Smooth muscle cell (in vitro differentiated cells): ENCODE results near the gene CCL18. TPM values are rescaled to one million over a fixed set of nuclear protein-coding genes. Genes with fewer than 3 reads are reported as not detected.
"Not testable (repeated sequence)": the region's sequence is repeated elsewhere in the genome, so short reads cannot be mapped to it uniquely, and the experiment has no call there.

Source experiments
- DNase-seq: peaks from one replicate; lab custom pipeline; 2025; ENCODE audit not compliant: unreplicated experiment; lab: John Stamatoyannopoulos, UW
- H2AFZ ChIP-seq: fragments of 200-600 bp; sonication (generic); 2 replicates; pipeline ENCODE4 v1.6.0; 2016; ENCODE audit warnings: antibody characterized with exemption, low read depth, mild to moderate bottlenecking
- H3F3A ChIP-seq: fragments of 200-600 bp; sonication (generic); 2 replicates; pipeline ENCODE4 v1.6.0; 2017; ENCODE audit warnings: antibody characterized with exemption, low read depth
- H3K27ac ChIP-seq: fragments of 200-600 bp; sonication (generic); 2 replicates; pipeline ENCODE4 v1.5.1; 2016; ENCODE audit warnings: low read depth, mild to moderate bottlenecking
- H3K27me3 ChIP-seq: fragments of 200-600 bp; sonication (generic); 2 replicates; pipeline ENCODE4 v1.6.1; 2016; ENCODE audit warnings: low read depth, mild to moderate bottlenecking
- H3K36me3 ChIP-seq: fragments of 200-600 bp; sonication (generic); 2 replicates; pipeline ENCODE4 v1.5.1; 2016; ENCODE audit warnings: low read depth
- H3K4me1 ChIP-seq: fragments of 200-600 bp; sonication (generic); 2 replicates; pipeline ENCODE4 v1.5.1; 2016; ENCODE audit warnings: low read depth
- H3K4me2 ChIP-seq: fragments of 200-600 bp; sonication (generic); 2 replicates; pipeline ENCODE4 v1.6.0; 2016; ENCODE audit warnings: mild to moderate bottlenecking
- H3K4me3 ChIP-seq: fragments of 200-600 bp; sonication (generic); 2 replicates; pipeline ENCODE4 v1.5.1; 2016; ENCODE audit warnings: mild to moderate bottlenecking
- H3K79me2 ChIP-seq: fragments of 200-600 bp; sonication (generic); 2 replicates; pipeline ENCODE4 v1.6.0; 2016; ENCODE audit warnings: low read depth, mild to moderate bottlenecking
- H3K9ac ChIP-seq: fragments of 200-600 bp; sonication (generic); 2 replicates; pipeline ENCODE4 v1.6.0; 2016; ENCODE audit warnings: low read depth
- H3K9me3 ChIP-seq: fragments of 200-600 bp; sonication (generic); replicated peaks from 2 replicates; pipeline ENCODE4 v1.5.1; 2016; ENCODE audit warnings: low read depth
- H4K20me1 ChIP-seq: fragments of 200-600 bp; sonication (generic); 2 replicates; pipeline ENCODE4 v1.6.0; 2016; ENCODE audit warnings: low read depth
- WGBS: methylation state at CpG from one replicate; pipeline ENCODE4 v1.1.7; 2016; ENCODE audit warnings: low lambda C conversion rate; 5-methylcytosine and 5-hydroxymethylcytosine counted together
- polyA plus RNA-seq: library from polyadenylated mRNA; unstranded; fragments of >200 nt; fragmentation: Nextera tagmentation; extraction: Ambion mirVana; gene quantifications from 2 replicates; pipeline ENCODE4 v1.2.1, GENCODE V29; 2016
- total RNA-seq: library from RNA; depleted of rRNA; stranded (reverse); fragments of >200 nt; gene quantifications from 2 replicates; pipeline ENCODE4 v1.2.3, GENCODE V29; 2014
- TF ChIP-seq, protein P1 (sequence below): fragments of 200-600 bp; sonication (generic); IDR thresholded peaks from 2 replicates; pipeline ENCODE4 v1.5.1; 2017; ENCODE audit warnings: borderline replicate concordance, mild to moderate bottlenecking, antibody characterized with exemption; ENCODE audit not compliant: insufficient read depth, poor library complexity, severe bottlenecking

The CCL18 gene
- total and polyA plus RNA-seq, 2 experiments from 2014 or later: not detected

DNA sequence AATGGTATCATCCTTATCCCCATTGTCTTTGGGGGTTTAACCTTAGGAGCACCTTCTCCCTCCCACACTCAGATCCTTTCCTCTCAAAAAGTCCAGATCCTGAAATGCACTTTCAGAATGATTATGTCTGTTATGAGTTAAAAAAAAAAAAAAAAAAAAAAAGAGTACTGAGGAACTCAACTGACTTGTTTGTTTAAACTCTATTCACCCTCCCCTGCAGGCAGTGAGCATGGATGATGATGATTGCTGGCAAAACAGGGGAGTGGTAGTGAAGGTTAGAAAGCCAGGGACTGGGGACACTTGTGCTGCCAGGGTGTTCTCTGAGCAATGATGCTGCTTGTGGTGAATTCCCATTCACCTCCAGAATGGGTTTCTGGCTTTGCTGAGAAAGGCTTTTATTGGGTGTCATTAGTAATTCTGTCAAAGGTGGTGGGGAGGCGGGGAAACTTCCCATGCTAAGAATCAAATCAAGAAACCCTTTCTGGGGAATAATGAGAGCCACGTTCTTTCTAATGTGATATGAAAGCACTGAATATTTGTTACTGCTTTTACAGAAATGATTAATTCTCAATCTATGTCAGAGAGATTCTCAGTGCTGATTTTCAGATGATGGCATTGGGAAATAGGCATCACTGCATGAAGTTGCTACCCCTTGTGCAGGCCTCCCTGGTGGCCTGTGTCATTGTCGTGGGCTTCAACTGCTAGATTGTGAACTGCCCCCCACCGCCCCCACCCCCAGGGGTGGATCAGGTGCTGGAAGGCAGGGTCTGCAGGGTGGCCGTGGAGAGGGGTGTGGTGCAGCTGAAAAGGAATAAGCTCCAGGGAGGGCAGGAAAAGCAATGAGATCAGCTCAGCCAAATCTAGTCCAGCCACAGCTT, 53.7 kb downstream of the CCL18 start:
- no peaks in the 10 kb centered on the region for H3K9me3 ChIP-seq
- no peaks in the 10 kb centered on the region for H3K79me2 ChIP-seq
- WGBS: 43% methylated on average over 5 of the region's 5 CpGs
- no peak overlapping the region for H3K27ac ChIP-seq
- H3K27me3 ChIP-seq: no peaks in the 10 kb centered on the region
- H4K20me1 ChIP-seq: no peaks in the 10 kb centered on the region
- H3K4me1 ChIP-seq: peaks cover 6% of the 10 kb centered on the region
- DNase-seq: no peak
- H3K4me3 ChIP-seq: no peak overlapping the region
- no peaks in the 10 kb centered on the region for H3K36me3 ChIP-seq
- H3K9ac ChIP-seq: no peak overlapping the region
- no peaks in the 10 kb centered on the region for H3F3A ChIP-seq
- H3K4me2 ChIP-seq: no peak overlapping the region
- no peak overlapping the region for H2AFZ ChIP-seq
- TF ChIP-seq, protein P1, sequence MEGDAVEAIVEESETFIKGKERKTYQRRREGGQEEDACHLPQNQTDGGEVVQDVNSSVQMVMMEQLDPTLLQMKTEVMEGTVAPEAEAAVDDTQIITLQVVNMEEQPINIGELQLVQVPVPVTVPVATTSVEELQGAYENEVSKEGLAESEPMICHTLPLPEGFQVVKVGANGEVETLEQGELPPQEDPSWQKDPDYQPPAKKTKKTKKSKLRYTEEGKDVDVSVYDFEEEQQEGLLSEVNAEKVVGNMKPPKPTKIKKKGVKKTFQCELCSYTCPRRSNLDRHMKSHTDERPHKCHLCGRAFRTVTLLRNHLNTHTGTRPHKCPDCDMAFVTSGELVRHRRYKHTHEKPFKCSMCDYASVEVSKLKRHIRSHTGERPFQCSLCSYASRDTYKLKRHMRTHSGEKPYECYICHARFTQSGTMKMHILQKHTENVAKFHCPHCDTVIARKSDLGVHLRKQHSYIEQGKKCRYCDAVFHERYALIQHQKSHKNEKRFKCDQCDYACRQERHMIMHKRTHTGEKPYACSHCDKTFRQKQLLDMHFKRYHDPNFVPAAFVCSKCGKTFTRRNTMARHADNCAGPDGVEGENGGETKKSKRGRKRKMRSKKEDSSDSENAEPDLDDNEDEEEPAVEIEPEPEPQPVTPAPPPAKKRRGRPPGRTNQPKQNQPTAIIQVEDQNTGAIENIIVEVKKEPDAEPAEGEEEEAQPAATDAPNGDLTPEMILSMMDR: no peak

DNA sequence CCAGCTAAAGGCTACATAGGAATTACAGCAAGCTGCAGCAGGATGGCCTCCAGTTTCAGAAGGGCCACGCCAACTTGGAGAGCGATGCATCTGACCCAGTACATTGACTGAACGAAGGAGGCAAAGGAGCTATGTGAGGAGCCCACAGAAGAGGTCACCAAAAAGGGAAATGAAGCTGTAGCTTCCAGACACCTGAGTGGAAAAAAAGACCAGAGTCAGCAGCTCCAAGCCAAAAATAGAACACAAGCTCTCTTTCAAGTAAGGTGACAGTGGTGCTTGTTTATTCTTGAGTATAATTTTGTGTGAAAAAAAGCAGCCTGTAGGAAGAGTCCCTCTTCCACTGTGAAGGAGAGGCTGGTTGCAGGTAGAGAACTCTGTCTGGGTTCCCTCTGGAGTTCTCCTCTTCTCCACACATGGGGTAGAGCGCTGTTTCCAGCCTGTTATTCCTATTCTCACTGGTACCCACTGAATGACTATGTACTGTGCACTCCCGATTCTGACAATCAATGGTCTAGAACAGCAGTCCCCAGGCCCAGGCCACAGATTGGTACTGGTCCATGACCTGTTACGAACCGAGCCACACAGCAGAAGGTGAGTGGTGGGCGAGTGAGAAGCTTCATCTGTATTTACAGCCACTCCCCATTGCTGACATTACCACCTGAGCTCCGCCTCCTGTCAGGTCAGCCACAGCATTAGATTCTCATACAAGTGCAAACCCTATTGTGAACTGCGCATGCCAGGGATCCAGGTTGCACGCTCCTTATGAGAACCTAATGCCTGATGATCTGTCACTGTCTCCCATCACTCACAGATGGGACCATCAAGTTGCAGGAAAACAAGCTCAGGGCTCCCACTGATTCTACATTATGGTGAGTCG, 54.6 kb downstream of the CCL18 start:
- Histone ChIP-seq H3F3A (no peaks in the 10 kb centered on the region), H4K20me1 (no peaks in the 10 kb centered on the region), H3K4me3 (no peak overlapping the region), H3K36me3 (no peaks in the 10 kb centered on the region), H3K27ac (no peak overlapping the region), H3K9me3 (no peaks in the 10 kb centered on the region), H3K79me2 (no peaks in the 10 kb centered on the region), H3K9ac (no peak overlapping the region), H3K4me2 (no peak overlapping the region), H3K27me3 (no peaks in the 10 kb centered on the region), H2AFZ (no peak overlapping the region), H3K4me1 (peaks cover 6% of the 10 kb centered on the region)
- WGBS: 92% methylated on average over 12 of the region's 12 CpGs
- TF ChIP-seq, protein P1: no peak
- DNase-seq: no peak

DNA sequence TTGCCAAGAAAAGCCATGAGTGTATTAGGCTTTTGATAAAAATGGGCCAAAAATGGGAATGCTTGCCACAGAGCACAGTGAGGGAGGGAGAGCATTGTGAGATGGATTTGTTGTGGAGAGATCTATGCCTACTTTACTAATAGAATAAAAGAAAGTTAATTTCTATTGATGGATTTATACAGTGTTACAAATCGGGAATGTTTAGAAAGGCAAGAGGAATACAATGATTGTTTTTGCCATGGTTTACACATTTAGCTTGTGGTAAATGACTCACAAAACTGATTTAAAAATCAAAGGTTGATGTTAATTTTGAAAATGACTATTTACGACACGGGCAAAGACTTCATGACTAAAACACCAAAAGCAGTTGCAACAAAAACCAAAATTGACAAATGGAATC, 56.1 kb downstream of the CCL18 start:
- Histone ChIP-seq H3K27me3 (no peaks in the 10 kb centered on the region), H3K9ac (no peak overlapping the region), H4K20me1 (no peaks in the 10 kb centered on the region), H3K9me3 (no peaks in the 10 kb centered on the region), H3K4me2 (no peak overlapping the region), H3K36me3 (no peaks in the 10 kb centered on the region), H3K79me2 (no peaks in the 10 kb centered on the region), H3K4me3 (no peak overlapping the region), H3K27ac (no peak overlapping the region), H2AFZ (no peak overlapping the region), H3K4me1 (peaks cover 6% of the 10 kb centered on the region), H3F3A (no peaks in the 10 kb centered on the region)
- DNase-seq: no peak
- TF ChIP-seq, protein P1: no peak
- 71% methylated on average over 3 of the region's 3 CpGs for WGBS

DNA sequence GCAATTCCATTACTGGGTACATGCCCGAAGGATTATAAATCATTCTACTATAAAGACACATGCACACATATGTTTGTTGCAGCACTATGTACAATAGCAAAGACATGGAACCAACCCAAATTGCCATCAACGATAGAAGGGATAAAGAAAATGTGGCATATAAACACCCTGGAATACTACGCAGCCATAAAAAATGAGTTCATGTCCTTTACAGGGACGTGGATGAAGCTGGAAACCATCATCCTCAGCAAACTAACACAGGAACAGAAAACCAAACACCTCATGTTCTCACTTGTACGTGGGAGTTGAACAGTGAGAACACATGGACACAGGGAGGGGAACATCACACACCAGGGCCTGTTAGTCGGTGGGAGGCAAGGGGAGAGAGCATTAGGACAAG, 57.0 kb downstream of the CCL18 start:
- WGBS: 66% methylated on average over 6 of the region's 6 CpGs
- not testable (repeated sequence) for H3K4me2 ChIP-seq, H3K9me3 ChIP-seq, H3K36me3 ChIP-seq, H3K27me3 ChIP-seq, H3K4me1 ChIP-seq, H2AFZ ChIP-seq, H4K20me1 ChIP-seq, H3K79me2 ChIP-seq, DNase-seq, H3K9ac ChIP-seq, H3K4me3 ChIP-seq, H3F3A ChIP-seq, H3K27ac ChIP-seq
